ENCODE results near the gene ADAM15.

Gene ADAM15

DNA sequence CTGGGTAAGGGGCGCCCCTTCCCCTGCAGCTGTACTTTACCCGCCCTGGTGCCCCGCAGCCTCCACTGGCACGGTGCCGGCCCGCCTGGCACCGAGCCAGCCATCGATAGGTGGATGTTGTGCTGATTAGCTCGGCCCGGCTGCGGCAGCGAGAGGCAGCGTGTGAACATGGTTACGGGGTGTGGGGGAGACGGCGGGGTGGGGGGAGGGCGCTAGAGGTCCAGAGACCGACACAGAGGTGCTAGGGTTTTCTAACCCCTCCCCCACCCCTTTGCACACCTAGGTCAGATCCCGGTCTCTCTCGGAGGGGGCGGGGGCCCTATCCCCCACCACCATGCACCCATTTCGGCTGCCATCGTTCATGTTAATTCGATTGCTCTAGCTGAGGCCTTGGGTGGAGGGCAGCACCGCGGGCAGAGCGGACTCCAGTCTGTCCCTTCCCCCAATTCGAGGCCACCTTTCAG is 19.1 kb downstream of the ADAM15 start:
- no peak for DNase-seq (ENCODE audit: low read depth in 4 of 4, low spot score in 1 of 4)

GRCh38 chr1:155070721-155071569 is 19.8 kb downstream of the ADAM15 start:
- peak in 2 of 4 experiments; percentile 66 to 70 for DNase-seq (ENCODE audit: low read depth in 4 of 4, low spot score in 1 of 4)

DNA sequence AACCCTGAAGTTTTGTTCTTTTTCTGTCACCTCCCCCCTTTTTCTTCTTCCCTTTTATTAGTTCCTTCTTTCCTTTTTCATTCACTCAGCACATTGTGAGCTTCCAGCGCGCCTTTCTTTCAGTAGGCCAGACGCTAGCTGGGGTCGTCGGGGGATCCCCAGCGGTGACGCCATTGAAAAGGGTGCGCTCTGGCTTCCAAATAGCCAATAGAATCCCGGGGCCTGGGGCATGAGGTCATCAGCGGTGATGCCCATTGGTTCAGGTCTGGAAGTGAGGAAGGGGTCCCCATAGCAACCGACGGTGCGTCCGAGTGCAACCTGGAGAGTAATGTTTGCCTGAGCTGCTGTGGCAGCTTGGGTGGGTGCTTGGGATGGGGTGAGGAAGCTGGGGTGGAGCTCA is 20.6 kb downstream of the ADAM15 start:
- DNase-seq (ENCODE audit: low read depth in 4 of 4, low spot score in 1 of 4) = no peak

DNA sequence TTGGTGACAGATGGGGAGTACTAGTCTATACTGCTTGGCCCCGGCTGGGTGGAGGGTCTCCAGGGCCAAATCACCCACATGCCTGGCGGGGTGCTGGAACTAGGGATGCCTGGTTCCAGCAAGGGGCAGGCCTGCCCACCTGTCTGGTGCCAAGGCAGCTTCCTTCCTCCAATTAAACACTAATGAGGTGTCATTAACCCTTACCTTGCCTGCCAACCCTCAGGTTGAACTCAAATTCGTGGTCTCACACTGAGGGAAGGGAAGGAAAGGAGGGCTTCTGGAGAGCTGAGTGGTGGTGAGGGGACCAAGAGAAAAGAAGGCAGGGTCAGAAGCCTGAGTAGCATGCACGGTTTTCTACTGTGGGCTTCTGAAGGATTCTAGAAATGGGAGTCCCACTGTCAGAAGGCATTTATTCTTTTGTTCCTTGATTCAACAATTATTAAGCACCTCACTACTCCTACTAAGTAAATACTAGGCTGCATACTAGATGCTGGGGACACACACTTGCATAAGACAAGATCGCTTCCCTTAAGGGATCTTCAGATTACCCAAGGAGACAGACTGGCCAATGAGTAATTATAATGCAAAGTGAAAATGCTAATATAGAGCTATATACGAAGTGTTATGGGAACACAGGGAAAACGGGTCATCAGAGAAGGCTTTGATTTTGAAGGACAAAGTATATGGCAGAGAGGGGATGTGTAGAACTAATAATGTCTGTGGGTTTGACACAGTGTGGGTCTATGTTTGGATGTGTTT is 21.6 kb downstream of the ADAM15 start:
- no peak for DNase-seq (ENCODE audit: low read depth in 4 of 4, low spot score in 1 of 4)

GRCh38 chr1:155073377-155074242 is 22.5 kb downstream of the ADAM15 start:
- DNase-seq (ENCODE audit: low read depth in 4 of 4, low spot score in 1 of 4) = no peak

- no peak for DNase-seq (ENCODE audit: low read depth in 4 of 4, low spot score in 1 of 4)
These were observed 24.4 kb downstream of the ADAM15 start for GRCh38 chr1:155075535-155075934.

DNA sequence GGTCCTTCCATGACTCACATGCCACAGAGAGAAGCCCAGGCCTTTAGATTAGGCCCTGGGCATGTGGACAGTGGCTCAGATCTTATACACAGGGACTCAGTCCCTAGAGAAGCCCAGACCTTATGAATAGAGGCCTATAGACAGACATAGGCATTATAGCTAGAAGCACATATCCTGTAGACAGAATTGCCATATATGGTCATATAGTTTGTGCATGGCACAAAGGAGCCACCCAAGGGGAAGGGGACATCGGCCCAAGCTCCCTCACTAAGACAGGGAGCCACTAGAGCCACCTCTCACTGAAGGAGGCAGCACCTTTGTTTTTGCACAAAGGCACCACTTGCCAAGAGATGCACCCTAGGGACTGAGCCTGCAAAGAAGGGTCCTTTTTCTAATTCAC is 25.3 kb downstream of the ADAM15 start:
- no peak for DNase-seq (ENCODE audit: low read depth in 4 of 4, low spot score in 1 of 4)

GRCh38 chr1:155077346-155077745 is 26.2 kb downstream of the ADAM15 start:
- DNase-seq (ENCODE audit: low read depth in 4 of 4, low spot score in 1 of 4) = no peak

GRCh38 chr1:155077758-155078445 is 26.8 kb downstream of the ADAM15 start:
- no peak for DNase-seq (ENCODE audit: low read depth in 4 of 4, low spot score in 1 of 4)

GRCh38 chr1:155078469-155079209 is 27.5 kb downstream of the ADAM15 start, which contains the start of gene EFNA3:
Gene EFNA3 (plus strand): TSS chr1:155078837. CDS start chr1:155078942, 105 bp downstream.
- DNase-seq (ENCODE audit: low read depth in 4 of 4, low spot score in 1 of 4) = peak in 2 of 4 experiments; percentile 50 to 62

- DNase-seq (ENCODE audit: low read depth in 4 of 4, low spot score in 1 of 4) = no peak
These were observed 28.0 kb downstream of the ADAM15 start for GRCh38 chr1:155079210-155079486.

DNA sequence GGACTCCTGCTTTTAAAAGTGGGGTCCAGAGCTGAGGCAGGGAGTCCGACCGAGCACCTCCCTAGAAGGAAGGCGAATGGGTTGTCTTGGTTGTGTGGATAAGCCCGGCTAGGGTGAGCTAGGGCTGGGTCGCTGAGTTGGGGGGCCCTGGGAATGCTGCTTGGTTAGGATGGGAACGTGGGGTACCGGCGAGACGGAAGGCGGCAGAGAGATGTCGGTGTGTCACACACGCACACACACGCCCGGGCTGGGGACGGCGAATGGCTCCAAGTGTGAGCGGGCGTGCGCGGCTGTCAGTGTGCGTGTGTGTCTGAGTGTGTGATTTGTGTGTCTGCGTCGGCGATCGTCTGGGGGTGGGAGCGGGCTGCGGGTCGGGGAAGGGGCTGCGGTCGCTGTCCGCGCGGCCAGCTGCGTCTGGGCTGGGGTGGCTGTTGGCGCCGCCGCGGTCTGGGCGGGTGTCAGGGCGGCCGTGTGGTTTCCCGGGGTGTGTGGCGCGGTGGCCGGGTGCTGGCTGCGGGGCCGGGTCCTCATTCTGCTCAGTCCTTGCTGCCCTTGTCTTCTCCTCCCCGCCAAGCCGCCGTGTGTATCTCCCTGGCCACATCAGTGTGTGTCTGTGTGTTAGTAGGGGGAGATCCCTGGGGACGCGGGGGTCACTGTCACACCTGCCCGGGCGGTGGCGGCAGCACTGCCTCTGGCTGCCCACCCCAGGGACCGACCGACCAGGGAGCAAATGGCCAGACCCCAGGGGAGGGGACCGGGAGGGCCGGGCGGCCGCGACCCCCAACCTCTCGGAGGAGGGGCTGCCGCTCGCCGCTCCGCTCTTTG is 28.6 kb downstream of the ADAM15 start:
- DNase-seq (ENCODE audit: low read depth in 4 of 4, low spot score in 1 of 4) = no peak

- DNase-seq (ENCODE audit: low read depth in 4 of 4, low spot score in 1 of 4) = no peak
These were observed 29.5 kb downstream of the ADAM15 start for GRCh38 chr1:155080312-155081228.

GRCh38 chr1:155081472-155082300 is 30.6 kb downstream of the ADAM15 start:
- DNase-seq (ENCODE audit: low read depth in 4 of 4, low spot score in 1 of 4) = no peak

DNA sequence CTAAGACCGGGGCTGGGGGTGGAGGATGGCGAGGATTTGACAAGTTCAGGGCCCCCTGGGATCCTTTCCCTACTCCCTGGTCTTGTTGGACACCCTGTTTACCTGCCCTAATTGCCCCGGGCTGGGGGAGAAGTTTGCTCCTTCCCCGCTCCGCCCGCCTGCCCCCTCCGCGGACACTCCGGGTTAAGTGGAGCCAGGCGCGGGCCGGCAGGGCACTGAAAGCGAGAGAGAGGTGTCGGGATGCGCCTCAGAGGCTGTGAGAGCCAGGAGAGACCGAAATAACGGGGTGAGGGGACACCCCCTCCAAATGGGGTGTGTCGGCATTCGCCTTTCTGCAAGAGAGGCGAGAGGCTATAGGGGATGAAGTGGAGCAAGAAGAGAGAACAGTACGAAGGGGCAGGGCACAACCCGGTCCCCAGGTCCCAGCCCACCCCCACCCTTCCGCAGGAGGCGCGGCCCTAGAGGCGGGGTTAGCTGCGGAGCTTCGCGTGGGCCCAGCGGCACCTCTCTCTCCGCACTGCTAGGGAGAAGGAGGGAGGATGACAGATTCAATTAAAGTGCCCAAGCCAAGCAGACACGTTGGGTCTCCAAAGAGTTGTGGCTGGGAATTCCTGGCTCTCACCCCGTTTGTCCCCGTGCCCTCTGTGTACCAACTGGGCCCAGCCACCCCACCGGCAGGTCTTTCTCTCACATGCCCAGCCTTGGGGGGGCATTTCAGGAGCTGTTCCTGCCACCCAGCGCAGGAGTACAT is 31.4 kb downstream of the ADAM15 start:
- no peak for DNase-seq (ENCODE audit: low read depth in 4 of 4, low spot score in 1 of 4)

GRCh38 chr1:155083052-155083541 is 32.0 kb downstream of the ADAM15 start:
- DNase-seq (ENCODE audit: low read depth in 4 of 4, low spot score in 1 of 4) = no peak
